H9 (cell line): Measurements from ENCODE around the gene TRABD. TPM values are rescaled to one million over a fixed set of nuclear protein-coding genes. Genes with fewer than 3 reads are reported as not detected.

Source experiments
- DNase-seq: peaks from one replicate; pipeline ENCODE4 v3.0.0-alpha.2; 2017
- H2AFZ ChIP-seq: one replicate; pipeline ENCODE4 v1.6.1; 2013; ENCODE audit warnings: mild to moderate bottlenecking, low read length, control low read depth, moderate library complexity
- H2AK5ac ChIP-seq: 2 replicates; pipeline ENCODE4 v1.6.1; 2013; ENCODE audit warnings: low read length, control low read depth, mixed read lengths; ENCODE audit not compliant: insufficient read length
- H2BK120ac ChIP-seq: one replicate; pipeline ENCODE4 v1.6.1; 2013; ENCODE audit warnings: low read depth, mild to moderate bottlenecking, low read length, control low read depth, inconsistent platforms; ENCODE audit not compliant: poor library complexity, severe bottlenecking
- H2BK12ac ChIP-seq: 2 replicates; pipeline ENCODE4 v1.6.1; 2013; ENCODE audit warnings: low read length, control low read depth, mixed read lengths, low read depth; ENCODE audit not compliant: insufficient read length
- H2BK15ac ChIP-seq: 2 replicates; pipeline ENCODE4 v1.6.1; 2013; ENCODE audit warnings: low read depth, low read length, control low read depth
- H2BK20ac ChIP-seq: one replicate; pipeline ENCODE4 v1.6.1; 2013; ENCODE audit warnings: low read depth, mild to moderate bottlenecking, low read length, control low read depth, inconsistent platforms; ENCODE audit not compliant: poor library complexity, severe bottlenecking
- H2BK5ac ChIP-seq: 2 replicates; pipeline ENCODE4 v1.6.1; 2013; ENCODE audit warnings: low read length, control low read depth, mixed read lengths; ENCODE audit not compliant: insufficient read length
- H3K14ac ChIP-seq: 2 replicates; pipeline ENCODE4 v1.6.1; 2013; ENCODE audit warnings: low read length, control low read depth; ENCODE audit not compliant: insufficient read depth
- H3K18ac ChIP-seq: 2 replicates; pipeline ENCODE4 v1.6.1; 2013; ENCODE audit warnings: low read depth, mild to moderate bottlenecking, mixed read lengths, low read length, control low read depth; ENCODE audit not compliant: insufficient read length
- H3K23ac ChIP-seq: 2 replicates; pipeline ENCODE4 v1.6.1; 2013; ENCODE audit warnings: low read length, control low read depth, mixed read lengths, low read depth; ENCODE audit not compliant: insufficient read length
- H3K23me2 ChIP-seq: 2 replicates; pipeline ENCODE4 v1.6.1; 2013; ENCODE audit warnings: low read depth, mild to moderate bottlenecking, mixed read lengths, low read length, control low read depth; ENCODE audit not compliant: insufficient read length, poor library complexity, severe bottlenecking
- H3K27ac ChIP-seq: 2 replicates; pipeline ENCODE4 v1.5.1; 2013; ENCODE audit warnings: low read length, control low read depth, mixed read lengths, low read depth; ENCODE audit not compliant: insufficient read length
- H3K27me3 ChIP-seq: 2 replicates; pipeline ENCODE4 v1.6.1; 2013; ENCODE audit warnings: low read length, control low read depth, inconsistent platforms; ENCODE audit not compliant: insufficient read depth
- H3K4ac ChIP-seq: 2 replicates; pipeline ENCODE4 v1.6.1; 2013; ENCODE audit warnings: low read depth, mild to moderate bottlenecking, control low read depth, inconsistent platforms, low read length, moderate library complexity
- H3K4me1 ChIP-seq: 2 replicates; pipeline ENCODE4 v1.6.1; 2013; ENCODE audit warnings: low read length, control low read depth, inconsistent platforms; ENCODE audit not compliant: insufficient read depth
- H3K4me2 ChIP-seq: 2 replicates; pipeline ENCODE4 v1.6.1; 2013; ENCODE audit warnings: low read length, control low read depth, mixed read lengths; ENCODE audit not compliant: insufficient read length, insufficient read depth
- H3K56ac ChIP-seq: 2 replicates; pipeline ENCODE4 v1.6.1; 2013; ENCODE audit warnings: low read depth, mild to moderate bottlenecking, mixed read lengths, low read length, control low read depth; ENCODE audit not compliant: insufficient read length
- H3K79me1 ChIP-seq: 2 replicates; pipeline ENCODE4 v1.6.1; 2013; ENCODE audit warnings: low read depth, mild to moderate bottlenecking, moderate library complexity, low read length, control low read depth, inconsistent platforms; ENCODE audit not compliant: insufficient read depth, poor library complexity, severe bottlenecking
- H3K79me2 ChIP-seq: 2 replicates; pipeline ENCODE4 v1.6.1; 2013; ENCODE audit warnings: low read length, control low read depth, inconsistent platforms; ENCODE audit not compliant: insufficient read depth
- H3K9ac ChIP-seq: 2 replicates; pipeline ENCODE4 v1.6.1; 2013; ENCODE audit warnings: low read length, control low read depth, mixed read lengths; ENCODE audit not compliant: insufficient read length; ENCODE audit errors: extremely low read depth
- H3K9me3 ChIP-seq: one replicate; pipeline ENCODE4 v1.6.1; 2013; ENCODE audit warnings: low read depth, low read length, inconsistent platforms; ENCODE audit not compliant: control insufficient read depth
- H3T11ph ChIP-seq: one replicate; pipeline ENCODE4 v1.6.1; 2013; ENCODE audit warnings: mild to moderate bottlenecking, low read length, control low read depth, inconsistent platforms
- H4K20me1 ChIP-seq: one replicate; pipeline ENCODE4 v1.6.1; 2013; ENCODE audit not compliant: control insufficient read depth, insufficient read length, insufficient read depth
- H4K5ac ChIP-seq: 2 replicates; pipeline ENCODE4 v1.6.1; 2013; ENCODE audit warnings: low read depth, mild to moderate bottlenecking, mixed read lengths, low read length, control low read depth; ENCODE audit not compliant: insufficient read length
- H4K8ac ChIP-seq: replicated peaks from 2 replicates; pipeline ENCODE4 v1.6.1; 2013; ENCODE audit warnings: low read length, control low read depth, mixed read lengths, low read depth; ENCODE audit not compliant: insufficient read length
- H4K91ac ChIP-seq: 2 replicates; pipeline ENCODE4 v1.6.1; 2013; ENCODE audit warnings: low read depth, mild to moderate bottlenecking, moderate library complexity, mixed read lengths, low read length, control low read depth; ENCODE audit not compliant: insufficient read length
- H3K27ac Mint-ChIP-seq, 3 experiments: 2 replicates in 2 of 3; 3 replicates in 1 of 3; pipeline ENCODE4 v1.8.0; 2020 to 2021; ENCODE audit warnings: mixed read lengths in 3 of 3, mild to moderate bottlenecking in 1 of 3, moderate library complexity in 1 of 3
- H3K27me3 Mint-ChIP-seq: 2 replicates; pipeline ENCODE4 v1.8.0; 2021; ENCODE audit warnings: low read depth, mild to moderate bottlenecking, moderate library complexity, mixed read lengths
- H3K36me3 Mint-ChIP-seq, 3 experiments: 2 replicates in 2 of 3; 3 replicates in 1 of 3; pipeline ENCODE4 v1.8.0; 2020 to 2021; ENCODE audit warnings: low read depth in 3 of 3, mixed read lengths in 3 of 3; ENCODE audit not compliant: insufficient read depth in 1 of 3
- H3K4me1 Mint-ChIP-seq, 2 experiments: 2 replicates each; pipeline ENCODE4 v1.8.0; 2020; ENCODE audit warnings: mixed read lengths in 2 of 2
- H3K4me3 Mint-ChIP-seq, 2 experiments: 2 replicates in 1 of 2; 3 replicates in 1 of 2; pipeline ENCODE4 v1.8.0; 2020 to 2021; ENCODE audit warnings: mild to moderate bottlenecking in 2 of 2, mixed read lengths in 2 of 2, moderate library complexity in 1 of 2
- H3K9me3 Mint-ChIP-seq, 2 experiments: 2 replicates in 1 of 2; 3 replicates in 1 of 2; pipeline ENCODE4 v1.8.0; 2020; ENCODE audit warnings: mild to moderate bottlenecking in 2 of 2, mixed read lengths in 2 of 2, moderate library complexity in 1 of 2
- WGBS: extraction: QIAGEN DNeasy Blood & Tissue Kit; methylation state at CpG from one replicate; pipeline ENCODE4 v1.1.7; 2013; ENCODE audit warnings: missing lambda C conversion rate, low lambda C conversion rate, mixed read lengths; ENCODE audit not compliant: insufficient read length; ENCODE audit errors: extremely low coverage; 5-methylcytosine and 5-hydroxymethylcytosine counted together
- total RNA-seq: library from RNA; stranded (reverse); gene quantifications from 2 replicates; pipeline ENCODE4 v1.2.1, GENCODE V29; 2021
- TF ChIP-seq, protein P1 (sequence below): fragments of 200-600 bp; sonication (generic); conservative IDR thresholded peaks from 3 replicates; pipeline ENCODE4 v1.8.0; 2021; ENCODE audit warnings: antibody characterized with exemption, mild to moderate bottlenecking

The TRABD gene
- total RNA-seq, 1 experiment from 2014 or later, result 47.8 TPM

DNA sequence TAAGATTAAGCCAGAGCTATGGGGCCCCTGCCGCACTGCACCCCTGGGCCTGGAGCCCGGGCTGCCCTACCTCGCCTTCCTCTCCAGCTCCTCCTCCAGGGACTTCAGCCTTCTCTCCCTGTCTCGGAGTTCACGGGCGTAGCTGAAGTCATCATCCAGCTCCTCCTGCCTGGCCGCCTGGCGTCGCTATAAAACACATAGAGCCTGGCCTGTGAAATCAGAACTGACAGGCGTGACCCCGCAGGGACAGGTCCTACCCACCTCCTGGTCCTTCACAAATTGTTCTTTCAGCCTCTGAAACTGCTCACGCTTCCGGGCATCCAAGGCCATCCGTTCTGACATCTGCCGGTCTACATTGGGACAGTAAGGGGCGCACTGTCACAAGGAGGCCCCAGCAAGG, 38.4 kb downstream of the TRABD start:
- Histone ChIP-seq H3K14ac (no peak overlapping the region), H3K79me2 (no peaks in the 10 kb centered on the region), H3T11ph (no peak overlapping the region), H2BK120ac (no peak overlapping the region), H3K27ac (no peak overlapping the region), H4K5ac (no peak overlapping the region), H2BK5ac (no peak overlapping the region), H4K20me1 (peaks cover under 1% of the 10 kb centered on the region), H4K91ac (no peak overlapping the region), H2BK12ac (no peak overlapping the region), H3K23me2 (no peaks in the 10 kb centered on the region), H3K9me3 (no peaks in the 10 kb centered on the region), H3K56ac (no peak overlapping the region), H3K4ac (no peak overlapping the region), H3K79me1 (no peaks in the 10 kb centered on the region), H2AK5ac (no peak overlapping the region), H4K8ac (no peak overlapping the region), H2BK15ac (no peak overlapping the region), H3K4me2 (no peak overlapping the region), H3K27me3 (no peaks in the 10 kb centered on the region), H3K9ac (no peak overlapping the region), H2BK20ac (no peak overlapping the region), H3K18ac (no peak overlapping the region), H3K4me1 (no peaks in the 10 kb centered on the region), H3K23ac (no peak overlapping the region), H2AFZ (no peak overlapping the region)
- TF ChIP-seq, protein P1, sequence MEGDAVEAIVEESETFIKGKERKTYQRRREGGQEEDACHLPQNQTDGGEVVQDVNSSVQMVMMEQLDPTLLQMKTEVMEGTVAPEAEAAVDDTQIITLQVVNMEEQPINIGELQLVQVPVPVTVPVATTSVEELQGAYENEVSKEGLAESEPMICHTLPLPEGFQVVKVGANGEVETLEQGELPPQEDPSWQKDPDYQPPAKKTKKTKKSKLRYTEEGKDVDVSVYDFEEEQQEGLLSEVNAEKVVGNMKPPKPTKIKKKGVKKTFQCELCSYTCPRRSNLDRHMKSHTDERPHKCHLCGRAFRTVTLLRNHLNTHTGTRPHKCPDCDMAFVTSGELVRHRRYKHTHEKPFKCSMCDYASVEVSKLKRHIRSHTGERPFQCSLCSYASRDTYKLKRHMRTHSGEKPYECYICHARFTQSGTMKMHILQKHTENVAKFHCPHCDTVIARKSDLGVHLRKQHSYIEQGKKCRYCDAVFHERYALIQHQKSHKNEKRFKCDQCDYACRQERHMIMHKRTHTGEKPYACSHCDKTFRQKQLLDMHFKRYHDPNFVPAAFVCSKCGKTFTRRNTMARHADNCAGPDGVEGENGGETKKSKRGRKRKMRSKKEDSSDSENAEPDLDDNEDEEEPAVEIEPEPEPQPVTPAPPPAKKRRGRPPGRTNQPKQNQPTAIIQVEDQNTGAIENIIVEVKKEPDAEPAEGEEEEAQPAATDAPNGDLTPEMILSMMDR, result no peak
- H3K36me3 Mint-ChIP-seq, result peaks cover 14 to 56% (median 41%) of the 10 kb centered on the region in 3 experiments
- no CpG with 5 or more reads among the region's 16 CpGs for WGBS
- peaks cover 5% of the 10 kb centered on the region in 2 experiments for H3K4me1 Mint-ChIP-seq
- DNase-seq, result no peak
- H3K27me3 Mint-ChIP-seq, result no peaks in the 10 kb centered on the region
- peaks cover 0 to 2% of the 10 kb centered on the region in 2 experiments; a peak in 1 of 5 replicates for H3K9me3 Mint-ChIP-seq
- H3K27ac Mint-ChIP-seq, result no peak overlapping the region
- no peak overlapping the region for H3K4me3 Mint-ChIP-seq
